ENCODE data around the gene MRPS18A.

- TF ChIP-seq, protein P1, sequence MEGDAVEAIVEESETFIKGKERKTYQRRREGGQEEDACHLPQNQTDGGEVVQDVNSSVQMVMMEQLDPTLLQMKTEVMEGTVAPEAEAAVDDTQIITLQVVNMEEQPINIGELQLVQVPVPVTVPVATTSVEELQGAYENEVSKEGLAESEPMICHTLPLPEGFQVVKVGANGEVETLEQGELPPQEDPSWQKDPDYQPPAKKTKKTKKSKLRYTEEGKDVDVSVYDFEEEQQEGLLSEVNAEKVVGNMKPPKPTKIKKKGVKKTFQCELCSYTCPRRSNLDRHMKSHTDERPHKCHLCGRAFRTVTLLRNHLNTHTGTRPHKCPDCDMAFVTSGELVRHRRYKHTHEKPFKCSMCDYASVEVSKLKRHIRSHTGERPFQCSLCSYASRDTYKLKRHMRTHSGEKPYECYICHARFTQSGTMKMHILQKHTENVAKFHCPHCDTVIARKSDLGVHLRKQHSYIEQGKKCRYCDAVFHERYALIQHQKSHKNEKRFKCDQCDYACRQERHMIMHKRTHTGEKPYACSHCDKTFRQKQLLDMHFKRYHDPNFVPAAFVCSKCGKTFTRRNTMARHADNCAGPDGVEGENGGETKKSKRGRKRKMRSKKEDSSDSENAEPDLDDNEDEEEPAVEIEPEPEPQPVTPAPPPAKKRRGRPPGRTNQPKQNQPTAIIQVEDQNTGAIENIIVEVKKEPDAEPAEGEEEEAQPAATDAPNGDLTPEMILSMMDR (IDR thresholded peaks at IDR 0.05) = no peak
- TF ChIP-seq POLR2A (IDR thresholded peaks at IDR 0.05) = no peak
Measured at GRCh38 chr6:43680308-43681200, 7.0 kb downstream of the MRPS18A start.
